ENCODE results near the gene FOXD2.
A peak's percentile ranks its signal among the peaks of the same experiment; 100 is the strongest.

FOXD2 gene

DNA sequence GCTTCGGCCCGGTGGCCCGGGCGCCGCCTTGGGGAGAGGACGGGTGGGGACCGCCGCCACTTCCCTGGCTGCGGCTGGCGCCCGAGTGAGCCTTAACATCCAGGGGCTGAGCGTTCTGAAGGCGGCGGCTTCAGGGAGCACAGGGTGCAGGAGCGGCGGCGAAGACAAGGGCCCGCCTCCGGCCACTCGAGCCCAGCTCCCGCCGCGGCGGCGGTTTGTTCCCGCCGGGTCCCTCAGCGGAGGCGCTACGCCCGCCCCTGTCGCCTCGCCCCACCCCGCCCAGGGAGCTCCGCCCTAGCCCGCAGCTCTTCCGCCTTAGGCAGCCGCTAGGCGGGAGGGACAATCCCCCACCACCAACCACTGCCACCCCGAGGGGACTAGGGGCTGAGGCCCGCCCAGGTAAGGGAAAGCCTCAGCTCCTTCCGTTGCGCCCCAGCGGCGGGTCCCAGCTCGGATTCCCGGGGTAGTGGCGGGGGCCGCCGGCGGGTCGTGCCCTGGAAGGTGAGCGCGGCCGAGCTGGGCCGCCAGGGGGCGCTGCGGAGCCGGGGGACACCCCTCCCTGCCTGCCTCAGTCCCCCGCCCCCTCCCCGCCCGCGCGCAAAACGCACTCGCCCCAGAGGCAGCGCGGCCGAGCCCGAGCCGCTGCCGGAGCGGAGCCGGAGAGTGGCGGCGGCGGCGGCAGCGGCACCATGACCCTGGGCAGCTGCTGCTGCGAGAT, at the start of gene FOXD2:
Gene FOXD2, plus strand, starts transcription at position 598 of the 718 bp plus-strand sequence. Its CDS starts 92 bp downstream, at position 690.
- DNase-seq, result peak; percentile 94

DNA sequence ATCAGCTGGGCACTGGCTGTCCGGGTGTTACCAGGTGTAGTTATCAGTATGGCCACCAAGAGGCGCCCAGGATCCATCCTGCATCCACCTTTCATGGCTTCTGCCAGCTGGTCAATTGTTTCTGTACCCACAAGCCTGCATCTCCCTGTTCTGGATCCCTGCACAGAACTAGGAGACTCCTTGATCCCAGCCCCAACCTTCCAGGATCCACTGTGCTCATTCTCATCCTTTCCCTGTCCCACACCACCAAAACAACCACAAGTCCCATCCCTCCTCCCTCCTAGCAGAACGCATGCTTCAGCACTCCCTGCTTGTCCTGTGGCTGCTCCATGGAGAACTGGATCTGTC, 49.0 kb upstream of the FOXD2 start:
- peak; percentile 90 for DNase-seq

DNA sequence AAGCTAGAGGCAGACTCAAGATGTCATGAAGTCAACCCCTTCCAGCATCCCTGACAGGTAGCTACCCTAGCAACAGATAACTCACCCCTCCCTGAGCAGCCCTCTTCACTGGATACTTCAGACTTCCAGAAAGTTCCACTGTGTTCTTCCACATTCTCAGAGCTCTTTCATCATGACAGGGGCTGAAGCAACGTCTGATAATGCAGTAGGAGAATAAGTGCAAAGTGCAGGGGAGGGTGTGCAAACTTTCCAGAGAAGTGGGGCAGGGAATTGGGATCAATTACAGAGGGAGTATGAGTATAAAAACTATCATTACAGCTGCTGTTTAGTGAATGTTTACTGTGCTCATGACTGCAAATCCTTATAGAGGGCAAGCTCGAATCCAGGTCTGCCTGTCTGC, 48.1 kb upstream of the FOXD2 start:
- no peak for DNase-seq

DNA sequence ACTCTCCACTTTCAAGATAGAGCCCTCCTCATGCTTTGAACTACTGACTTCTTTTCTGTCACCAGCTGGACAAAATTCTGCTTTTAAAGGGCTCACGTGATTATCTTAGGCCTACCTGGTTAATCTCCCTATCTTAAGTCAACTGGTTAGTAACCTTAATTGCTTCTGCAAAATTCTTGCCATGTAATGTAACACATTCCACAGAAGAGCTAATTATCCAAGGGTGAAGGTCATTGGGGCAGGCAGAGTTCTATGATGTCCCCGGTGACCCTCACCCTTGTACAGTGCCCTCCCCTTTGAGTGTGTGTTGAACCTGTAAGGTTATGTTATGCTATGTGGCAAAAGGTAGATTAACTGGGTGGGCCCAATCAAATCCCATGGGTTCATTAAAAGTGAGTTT, 47.0 kb upstream of the FOXD2 start:
- DNase-seq, result no peak

DNA sequence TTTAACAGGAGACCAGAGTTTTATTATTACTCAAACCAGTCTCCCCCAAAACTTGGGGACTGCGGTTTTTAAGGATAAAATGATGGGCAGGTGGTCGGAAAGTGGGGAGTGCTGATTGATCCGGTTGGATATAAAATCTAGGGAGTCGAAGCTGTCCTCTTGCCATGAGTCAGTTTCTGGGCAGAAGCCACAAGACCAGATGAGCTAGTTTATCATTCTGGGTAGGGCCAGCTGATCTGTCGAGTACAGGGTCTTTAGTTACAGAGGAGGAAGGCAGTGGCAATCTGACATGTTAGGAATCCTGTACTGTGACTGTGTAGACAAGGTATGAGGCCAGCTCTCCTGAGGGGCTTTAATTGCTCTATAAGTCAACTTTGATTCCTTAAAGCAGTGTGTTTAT, 44.7 kb upstream of the FOXD2 start:
- DNase-seq, result no peak

DNA sequence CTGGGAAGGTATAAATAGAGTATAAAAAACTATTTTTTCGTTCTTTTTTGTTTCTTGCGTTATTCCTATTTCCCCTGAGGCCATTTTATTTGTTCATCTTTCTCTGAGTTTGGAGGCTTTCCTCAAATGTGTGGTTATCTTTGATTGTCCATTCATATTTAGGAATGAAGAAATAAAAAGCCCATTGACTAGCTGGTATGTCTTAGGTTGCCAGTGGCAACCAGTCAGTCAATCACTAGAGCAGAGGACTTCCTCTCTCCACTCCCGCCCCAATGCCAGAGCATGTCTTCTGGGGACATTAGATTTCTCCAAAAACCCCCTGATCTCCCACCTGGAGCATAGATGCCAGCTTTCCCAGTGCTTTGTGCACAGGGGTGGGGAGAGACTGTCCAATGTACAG, 42.4 kb upstream of the FOXD2 start:
- DNase-seq, result no peak

DNA sequence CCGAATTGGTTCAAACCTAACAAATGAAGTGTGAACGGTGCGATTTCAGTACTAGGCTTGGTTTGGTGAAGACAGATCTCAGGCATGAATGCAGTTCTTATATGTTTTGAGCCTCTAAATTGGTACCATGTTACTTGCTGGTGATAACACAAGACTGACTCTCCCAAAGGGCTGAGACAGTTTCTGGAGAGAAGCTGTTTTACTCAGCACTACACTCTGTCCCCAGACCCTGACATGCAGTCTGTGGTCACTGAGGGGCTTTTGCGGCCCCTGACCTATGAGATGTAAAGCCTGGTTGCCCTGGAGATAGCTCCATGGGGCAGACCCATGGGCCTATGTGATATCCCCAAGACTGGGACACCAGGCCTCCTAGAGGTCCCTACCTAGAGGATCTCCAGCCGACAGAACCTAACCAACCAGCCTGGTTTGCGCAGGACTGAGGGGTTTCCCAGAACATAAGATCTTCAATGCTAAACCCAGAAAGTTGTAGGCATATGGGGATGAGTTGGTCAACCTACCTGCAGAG, 41.1 kb upstream of the FOXD2 start:
- DNase-seq, result no peak

DNA sequence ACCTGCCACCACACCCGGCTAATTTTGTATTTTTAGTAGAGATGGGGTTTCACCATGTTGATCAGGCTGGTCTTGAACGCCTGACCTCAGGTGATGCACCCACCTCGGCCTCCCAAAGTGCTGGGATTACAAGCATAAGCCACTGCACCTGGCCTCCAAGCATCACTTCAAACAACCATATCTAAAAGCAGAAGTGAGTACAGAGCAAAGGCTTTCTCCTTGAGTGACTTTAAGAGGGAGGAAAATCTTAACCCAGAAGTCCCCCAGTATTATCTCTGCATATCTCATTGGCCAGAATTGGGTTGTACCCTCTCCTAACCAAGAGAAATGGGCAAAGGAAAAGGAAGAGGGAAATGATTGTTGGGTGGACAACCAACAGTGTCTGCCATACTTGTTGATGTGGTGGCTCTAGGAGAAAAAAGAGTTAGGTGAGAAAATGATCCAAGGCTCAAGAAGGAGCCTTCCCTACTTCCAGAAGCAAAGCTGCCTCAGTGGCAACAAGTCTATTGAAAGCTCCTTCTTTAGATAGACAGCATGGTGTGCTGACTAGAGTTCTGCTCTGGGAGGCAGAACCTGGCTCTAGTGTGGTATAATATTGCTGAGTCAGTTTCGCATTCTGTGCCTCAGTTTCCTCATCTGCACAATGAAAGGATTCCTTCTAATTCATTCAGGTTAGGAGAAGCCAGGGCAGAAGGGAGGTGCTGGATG, 38.6 kb upstream of the FOXD2 start:
- no peak for DNase-seq

DNA sequence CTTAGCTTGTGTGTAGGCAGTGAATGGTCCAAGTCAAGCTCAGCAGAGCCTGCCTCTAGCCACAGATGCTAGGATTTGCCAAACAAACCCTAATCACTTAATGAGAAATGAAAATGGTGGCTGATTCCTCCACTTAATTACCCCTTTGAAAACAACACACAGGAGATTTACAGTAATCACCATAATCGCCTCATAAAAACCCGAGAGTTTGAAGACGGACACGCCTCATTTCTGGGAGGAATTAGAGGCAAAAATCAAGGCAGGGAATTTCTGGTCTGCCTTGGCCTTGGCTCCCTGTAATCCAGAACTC, 38.0 kb upstream of the FOXD2 start:
- no peak for DNase-seq

DNA sequence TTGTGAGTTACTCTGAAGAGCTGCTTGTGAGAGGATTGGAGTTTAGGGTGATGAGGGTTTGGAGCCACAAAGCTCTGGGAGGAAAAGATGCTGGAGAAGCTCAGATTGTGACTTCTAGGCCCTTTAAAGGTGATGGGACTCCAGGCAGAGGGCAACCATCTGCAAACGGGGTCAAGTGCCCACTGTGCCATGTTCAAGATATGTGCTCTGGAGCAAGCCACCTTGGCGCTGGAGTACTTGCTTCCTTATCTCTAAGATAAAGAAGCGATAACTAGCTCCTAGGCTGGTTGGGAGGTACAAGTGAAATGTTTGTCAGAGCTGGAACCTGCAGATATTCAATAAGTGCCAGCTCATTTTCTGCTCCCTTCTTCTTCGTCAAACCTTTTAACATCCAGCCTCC, 36.1 kb upstream of the FOXD2 start:
- DNase-seq, result no peak

DNA sequence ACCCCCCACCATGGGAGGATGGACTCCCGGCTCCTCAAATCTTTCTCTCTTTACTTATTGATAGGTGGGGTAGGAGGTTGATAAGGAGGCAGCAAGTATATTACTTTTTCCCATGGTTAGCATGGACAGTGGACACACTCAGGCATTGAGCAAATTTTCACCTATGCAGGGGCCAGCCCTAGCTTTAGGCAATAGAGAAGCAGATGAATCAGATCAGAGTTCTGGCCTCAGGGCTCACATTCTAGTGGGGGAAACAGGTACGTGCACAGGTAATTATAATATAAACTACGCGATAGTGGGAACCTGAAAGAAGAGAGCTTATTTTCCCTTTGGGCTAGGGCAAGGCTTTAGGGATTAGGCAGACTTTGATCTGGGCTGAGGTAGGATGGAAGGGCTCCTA, 35.3 kb upstream of the FOXD2 start:
- DNase-seq, result no peak

DNA sequence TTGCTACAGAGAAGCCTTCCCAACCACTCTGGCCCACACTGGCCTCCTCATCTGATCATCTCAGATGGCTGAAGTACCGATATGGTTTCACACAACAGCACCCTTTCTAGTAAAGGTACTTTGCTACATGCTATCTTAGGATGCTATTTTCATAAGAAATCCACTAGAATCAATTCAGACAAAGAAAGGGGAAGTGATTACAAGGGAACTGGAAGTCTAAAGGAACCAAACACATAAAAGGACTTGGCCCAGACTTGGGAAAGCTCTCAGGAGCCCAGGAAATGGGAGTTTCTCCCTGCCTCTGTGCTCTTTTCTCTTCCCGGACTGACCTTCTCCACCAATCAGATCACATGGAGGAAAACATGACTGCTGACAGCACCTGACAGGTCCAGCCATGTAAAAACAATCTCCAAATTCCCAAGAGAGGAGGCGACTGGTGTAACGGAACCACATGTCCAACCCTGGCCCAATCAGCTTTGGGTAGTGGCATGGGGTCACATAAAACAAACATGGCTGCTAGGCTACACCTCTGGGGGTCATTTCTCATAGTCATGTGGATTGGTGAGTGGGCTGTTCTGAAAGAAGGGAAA, 34.4 kb upstream of the FOXD2 start:
- peak; percentile 78 for DNase-seq

DNA sequence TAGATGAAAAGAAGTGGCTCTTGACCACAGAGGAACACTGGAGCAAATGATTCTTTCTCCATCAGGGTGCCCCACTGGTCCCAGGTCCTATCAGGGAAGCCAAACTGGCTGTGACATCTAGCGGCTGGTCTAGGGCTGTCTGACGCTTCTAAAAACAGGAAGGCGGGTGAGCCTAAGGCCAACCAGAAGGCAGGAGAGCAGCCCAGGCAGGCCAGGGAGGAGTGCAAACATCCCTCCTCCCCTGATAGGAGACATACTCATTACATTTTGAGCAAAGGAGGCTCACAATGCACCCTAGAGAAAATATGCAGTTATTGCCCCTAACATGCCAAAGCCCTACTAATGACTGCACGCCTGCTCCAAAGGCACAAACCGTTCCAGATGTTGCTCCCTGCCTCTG, 32.1 kb upstream of the FOXD2 start:
- DNase-seq, result no peak

DNA sequence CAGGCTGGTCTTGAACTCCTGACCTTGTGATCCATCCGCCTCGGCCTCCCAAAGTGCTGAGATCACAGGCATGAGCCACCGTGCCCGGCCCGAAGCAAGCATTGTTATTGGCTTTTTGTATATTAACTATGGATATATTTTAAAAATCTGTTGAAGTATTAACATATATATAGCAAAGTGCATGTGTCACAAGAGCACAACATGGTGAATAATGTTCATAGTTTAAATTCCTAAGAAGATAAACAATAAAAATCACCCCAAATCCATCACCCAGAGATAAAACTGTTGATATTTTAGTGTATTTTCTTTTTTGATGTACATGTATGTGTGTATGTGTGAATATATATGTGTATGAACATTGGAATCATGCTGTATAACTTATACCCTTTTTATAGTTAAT, 30.9 kb upstream of the FOXD2 start:
- DNase-seq, result no peak

DNA sequence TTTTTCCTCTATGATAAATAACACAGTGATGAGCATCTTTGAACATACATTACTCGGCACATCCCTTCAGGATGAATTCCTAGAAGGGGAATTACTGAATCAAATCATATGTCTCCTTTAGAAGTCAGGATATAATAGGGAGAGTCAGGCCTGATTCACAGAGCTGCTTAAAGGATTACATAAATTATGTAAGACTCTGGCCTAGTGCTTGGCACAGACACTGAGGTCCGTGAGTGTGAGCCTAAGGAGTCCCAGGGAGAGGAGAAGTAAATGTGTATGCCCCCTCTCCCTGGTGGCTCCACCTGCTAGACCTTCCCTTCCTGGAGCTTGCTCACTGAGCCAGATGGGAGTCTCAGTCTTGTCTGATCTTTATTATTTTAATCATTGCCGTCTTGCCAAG, 30.4 kb upstream of the FOXD2 start:
- DNase-seq, result peak; percentile 32

DNA sequence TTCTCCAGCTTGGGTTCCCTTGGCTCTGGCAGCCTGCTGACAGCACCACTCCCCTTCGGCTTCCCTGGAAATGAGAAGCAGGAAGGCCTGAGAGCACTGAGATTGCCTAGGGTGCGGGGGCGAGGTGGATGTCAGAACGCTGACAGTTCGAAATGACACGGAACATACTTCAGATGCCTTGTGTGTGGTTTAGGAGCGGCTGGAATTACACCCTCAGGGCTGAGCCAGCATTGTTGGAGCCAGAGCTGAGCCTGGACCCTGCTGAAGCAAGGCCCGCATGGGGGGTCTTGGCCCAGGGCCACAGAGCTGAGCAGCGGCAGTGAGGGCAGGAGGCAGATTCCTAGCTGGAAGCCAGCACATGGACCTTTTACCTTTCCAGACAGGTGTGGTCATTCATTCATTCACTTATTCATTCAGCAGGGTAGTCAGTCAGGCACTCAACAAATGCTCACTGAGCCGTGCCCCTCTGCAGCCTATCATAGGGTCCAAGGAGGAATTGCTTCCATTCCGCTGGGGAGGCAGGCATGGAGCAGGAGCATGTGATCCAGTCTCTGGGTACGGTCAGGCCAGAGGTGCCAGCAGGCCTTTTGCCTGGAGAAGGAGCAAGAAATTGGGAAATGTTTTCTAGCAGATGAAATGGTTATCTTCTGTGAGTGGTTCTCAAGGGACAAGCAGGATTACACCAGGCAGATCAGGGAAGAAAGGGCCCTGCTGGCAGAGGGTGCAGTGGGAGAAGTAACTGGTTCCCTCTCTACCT, 28.4 kb upstream of the FOXD2 start:
- DNase-seq, result peak; percentile 56

DNA sequence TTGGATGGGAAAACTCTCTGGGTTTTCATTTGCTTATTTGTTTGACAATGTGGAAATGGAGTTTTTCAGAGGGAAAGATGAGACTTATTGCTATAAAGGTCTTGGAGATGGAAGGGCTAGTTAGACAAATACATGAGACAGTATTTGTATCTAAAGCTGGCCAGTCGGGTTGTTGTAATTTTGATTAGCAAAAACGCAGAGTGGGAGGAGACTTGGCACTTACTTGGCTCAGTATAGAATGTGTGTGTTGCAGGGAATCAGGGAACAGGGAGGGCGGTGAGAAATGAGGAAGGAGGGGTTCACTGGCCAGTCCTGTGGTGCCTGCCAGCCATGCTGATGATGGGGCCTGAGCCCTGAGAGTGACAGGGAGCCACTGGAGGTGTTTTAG, 27.8 kb upstream of the FOXD2 start:
- no peak for DNase-seq

DNA sequence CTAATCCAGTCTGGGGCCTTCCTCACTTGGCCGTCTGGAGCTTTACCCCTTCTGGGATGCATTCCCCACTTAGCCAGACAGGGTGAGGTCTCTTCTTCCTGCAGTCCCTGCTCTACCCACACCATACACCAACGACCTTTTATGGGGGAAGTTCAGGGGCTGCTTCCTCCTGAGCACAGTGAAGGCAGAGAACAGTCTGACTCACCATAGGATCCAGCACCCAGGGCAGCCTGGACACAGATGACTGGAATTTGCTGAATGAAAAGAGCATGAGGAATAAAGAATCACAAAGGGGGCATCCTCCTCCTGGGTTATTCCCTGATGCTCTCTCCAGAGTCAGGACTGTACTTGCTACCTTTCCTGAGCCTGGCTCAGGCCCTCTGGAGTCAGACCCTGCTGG, 26.4 kb upstream of the FOXD2 start:
- DNase-seq, result no peak

DNA sequence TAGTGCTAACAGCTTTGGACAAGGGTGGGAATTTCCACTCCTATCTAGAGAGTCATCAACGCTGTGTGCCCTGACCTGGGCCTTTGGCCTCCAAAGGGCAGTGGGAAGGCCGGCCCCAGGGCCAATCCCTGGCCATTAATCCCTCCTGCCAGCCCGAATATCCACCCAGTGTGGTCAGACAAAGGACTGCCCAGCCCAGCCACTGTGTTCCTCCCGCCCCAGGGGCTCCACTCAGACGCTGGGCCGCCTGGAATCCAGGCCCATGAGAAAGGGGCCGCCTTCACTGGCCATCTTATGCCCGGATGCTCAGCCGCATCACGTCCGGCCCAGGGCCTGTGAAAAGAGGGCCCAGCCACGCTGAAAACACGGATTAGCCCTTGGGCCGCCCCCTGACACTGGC, 25.4 kb upstream of the FOXD2 start:
- no peak for DNase-seq

DNA sequence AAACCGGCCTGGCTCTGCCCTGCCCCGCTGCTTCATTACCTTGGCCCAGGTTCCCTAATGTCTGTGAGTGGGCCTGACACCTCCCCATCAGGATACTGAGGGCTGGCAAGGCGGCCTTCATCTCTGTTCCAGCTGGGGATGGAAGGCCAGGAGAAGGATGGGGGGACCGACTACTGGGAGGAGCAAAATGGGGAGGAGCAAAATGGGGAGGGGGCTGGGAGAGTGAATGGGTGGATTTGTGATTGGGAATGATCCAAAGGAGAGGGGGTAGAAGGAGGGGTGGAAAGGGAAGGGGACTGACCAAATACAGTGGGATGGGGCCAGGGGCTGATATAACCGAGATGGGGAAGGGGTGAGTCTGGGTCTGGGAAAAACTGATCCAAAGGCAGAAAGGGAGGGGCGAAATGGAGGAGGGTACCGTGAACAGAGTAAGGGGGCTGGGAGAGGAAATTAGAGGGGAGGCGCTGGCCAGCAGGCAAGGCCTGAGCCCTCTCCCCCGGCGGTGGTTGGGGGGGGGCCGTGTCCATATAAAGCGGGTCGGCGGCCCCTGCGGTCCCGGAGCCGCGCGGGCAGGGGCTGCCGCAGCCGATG, 22.0 kb upstream of the FOXD2 start, which contains the start of gene FOXE3:
Gene FOXE3, plus strand, starts transcription at position 558 of the 591 bp plus-strand sequence. Its CDS starts 31 bp downstream, at position 589.
- no peak for DNase-seq

DNA sequence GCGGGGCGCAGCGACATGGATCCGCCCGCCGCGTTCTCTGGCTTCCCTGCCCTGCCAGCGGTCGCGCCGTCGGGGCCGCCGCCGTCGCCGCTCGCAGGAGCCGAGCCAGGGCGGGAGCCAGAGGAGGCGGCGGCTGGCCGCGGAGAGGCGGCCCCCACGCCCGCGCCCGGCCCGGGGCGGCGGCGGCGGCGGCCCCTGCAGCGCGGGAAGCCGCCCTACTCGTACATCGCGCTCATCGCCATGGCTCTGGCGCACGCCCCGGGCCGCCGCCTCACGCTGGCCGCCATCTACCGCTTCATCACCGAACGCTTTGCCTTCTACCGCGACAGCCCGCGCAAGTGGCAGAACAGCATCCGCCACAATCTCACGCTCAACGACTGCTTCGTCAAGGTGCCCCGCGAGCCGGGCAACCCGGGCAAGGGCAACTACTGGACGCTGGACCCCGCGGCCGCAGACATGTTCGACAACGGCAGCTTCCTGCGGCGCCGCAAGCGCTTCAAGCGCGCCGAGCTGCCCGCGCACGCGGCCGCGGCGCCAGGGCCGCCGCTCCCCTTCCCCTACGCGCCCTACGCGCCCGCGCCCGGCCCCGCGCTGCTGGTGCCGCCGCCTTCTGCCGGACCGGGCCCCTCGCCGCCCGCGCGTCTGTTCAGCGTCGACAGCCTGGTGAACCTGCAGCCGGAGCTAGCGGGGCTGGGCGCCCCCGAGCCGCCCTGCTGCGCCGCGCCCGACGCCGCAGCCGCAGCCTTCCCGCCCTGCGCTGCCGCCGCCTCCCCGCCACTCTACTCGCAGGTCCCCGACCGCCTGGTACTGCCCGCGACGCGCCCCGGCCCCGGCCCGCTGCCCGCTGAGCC, 21.3 kb upstream of the FOXD2 start:
- peak; percentile 66 for DNase-seq

All from eye (tissue), 1 donor.